ENCODE measurements around the gene NEURL1B. TPM values are rescaled to one million over a fixed set of nuclear protein-coding genes. Genes with fewer than 3 reads are reported as not detected.

NEURL1B gene
- total and polyA plus RNA-seq, 12 donors, result 9.8 to 99.9 (median 41.5) TPM

DNA sequence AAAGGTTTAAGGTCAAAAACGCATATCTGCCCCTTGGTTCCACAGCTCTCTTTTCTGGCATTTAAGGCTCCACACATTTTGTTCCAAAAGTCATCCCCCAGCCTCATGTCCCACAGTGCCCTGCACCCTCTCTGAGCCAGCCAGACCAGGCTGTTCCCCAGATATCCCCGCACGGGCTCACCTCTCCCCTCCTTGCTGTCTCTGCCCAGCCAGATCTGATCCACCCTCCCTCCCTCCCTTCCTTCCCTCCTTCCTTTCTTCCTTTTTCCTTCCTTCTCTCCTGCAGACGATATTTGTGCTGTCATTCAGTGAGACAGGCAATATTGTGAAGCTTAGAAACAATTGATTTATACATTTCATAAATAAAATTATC, 92.9 kb downstream of the NEURL1B start:
- H3K9me3 ChIP-seq (replicated peaks in 1 of 3), result no peaks in the 10 kb centered on the region
- intact Hi-C loops (cut with DNase I), result no loop called here
- peaks cover 0 to 20% of the 10 kb centered on the region in 2 donors for H3K4me1 ChIP-seq (replicated peaks in 1 of 2)
- H3K27ac ChIP-seq, result peak overlapping the region in 4 of 5 donors; percentile 36 to 95 (median 82)
- 51 to 59% (median 56%) methylated on average over 4 of the region's 4 CpGs for WGBS, 4 donors
- TF ChIP-seq CTCF (IDR thresholded peaks at IDR 0.05), result no peak
- TF ChIP-seq POLR2A (IDR thresholded peaks at IDR 0.05), result no peak
- DNase-seq, result no peak
- no peaks in the 10 kb centered on the region for H3K27me3 ChIP-seq
- H3K4me3 ChIP-seq, result no peak overlapping the region
- H3K36me3 ChIP-seq (replicated peaks in 1 of 2), result no peaks in the 10 kb centered on the region

- no peak overlapping the region for H3K4me3 ChIP-seq
- WGBS, 4 donors, result 89 to 95% (median 91%) methylated on average over 12 of the region's 12 CpGs
- peaks cover 0 to 22% of the 10 kb centered on the region in 2 donors for H3K4me1 ChIP-seq (replicated peaks in 1 of 2)
- TF ChIP-seq CTCF (IDR thresholded peaks at IDR 0.05), result no peak
- no peak for TF ChIP-seq POLR2A (IDR thresholded peaks at IDR 0.05)
- H3K36me3 ChIP-seq (replicated peaks in 1 of 2), result no peaks in the 10 kb centered on the region
- intact Hi-C loops (cut with DNase I), result no loop called here
- peak in 1 of 7 donors; percentile 14 for DNase-seq
- H3K9me3 ChIP-seq (replicated peaks in 1 of 3), result no peaks in the 10 kb centered on the region
- H3K27ac ChIP-seq, result peak overlapping the region in 1 of 5 donors; percentile 31
- no peaks in the 10 kb centered on the region for H3K27me3 ChIP-seq
Measured at GRCh38 chr5:172735141-172735831, 94.2 kb downstream of the NEURL1B start.

GRCh38 chr5:172736508-172737135, 95.6 kb downstream of the NEURL1B start:
- H3K36me3 ChIP-seq (replicated peaks in 1 of 2), result no peaks in the 10 kb centered on the region
- H3K4me1 ChIP-seq (replicated peaks in 1 of 2), result peaks cover 8 to 33% of the 10 kb centered on the region in 2 donors
- no peak overlapping the region for H3K4me3 ChIP-seq
- DNase-seq, result peak in 1 of 7 donors; percentile 7
- intact Hi-C loops (cut with DNase I), result no loop called here
- TF ChIP-seq POLR2A (IDR thresholded peaks at IDR 0.05) (no peak), CTCF (IDR thresholded peaks at IDR 0.05) (no peak)
- H3K27ac ChIP-seq, result no peak overlapping the region
- no peaks in the 10 kb centered on the region for H3K27me3 ChIP-seq
- WGBS, 4 donors, result 93 to 95% (median 94%) methylated on average over 5 to 11 of the region's 11 CpGs
- no peaks in the 10 kb centered on the region for H3K9me3 ChIP-seq (replicated peaks in 1 of 3)

DNA sequence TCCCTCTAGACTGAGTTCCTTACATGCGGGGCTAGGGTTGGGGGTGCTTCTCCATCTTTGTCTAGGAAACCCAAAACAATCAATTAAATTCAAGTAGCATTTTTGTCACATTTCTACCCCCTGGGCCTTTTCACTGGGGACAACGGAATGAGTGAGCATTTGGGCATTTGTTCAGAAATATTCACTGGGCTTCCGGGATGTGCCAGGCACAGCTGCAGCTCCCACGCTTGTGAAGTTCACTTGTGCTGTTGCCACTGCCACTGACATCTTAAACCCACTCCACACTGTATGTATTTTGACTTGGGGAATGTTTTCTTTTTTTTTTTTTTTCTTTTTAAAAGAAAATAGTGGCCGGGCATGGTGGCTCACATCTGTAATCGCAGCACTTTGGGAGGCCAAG, 98.3 kb downstream of the NEURL1B start:
- WGBS, 4 donors, result 89 to 93% (median 91%) methylated on average over 6 of the region's 6 CpGs
- intact Hi-C loops (cut with DNase I), result no loop called here
- Histone ChIP-seq H3K36me3 (replicated peaks in 1 of 2) (no peaks in the 10 kb centered on the region), H3K4me3 (no peak overlapping the region), H3K9me3 (replicated peaks in 1 of 3) (no peaks in the 10 kb centered on the region), H3K4me1 (replicated peaks in 1 of 2) (peaks cover 8 to 13% of the 10 kb centered on the region in 2 donors), H3K27ac (no peak overlapping the region), H3K27me3 (no peaks in the 10 kb centered on the region)
- TF ChIP-seq POLR2A (IDR thresholded peaks at IDR 0.05), result no peak
- TF ChIP-seq CTCF (IDR thresholded peaks at IDR 0.05), result no peak
- peak in 1 of 7 donors; percentile 2 for DNase-seq
